Uterus (tissue), 2 donors: ENCODE data around the gene ARID1B.

ENCODE experiments used
- CTCF ChIP-seq, 4 experiments: fragments of 200-600 bp in 2 of 4; fragments of 450-650 bp in 2 of 4; sonication (generic) in 2 of 4; IDR thresholded peaks; one replicate each; pipeline ENCODE4 v1.5.1; 2016 to 2019; ENCODE audit warnings: antibody characterized with exemption in 4 of 4, mild to moderate bottlenecking in 2 of 4, moderate library complexity in 1 of 4
- POLR2A ChIP-seq, 2 donors: fragments of 450-650 bp; IDR thresholded peaks; one replicate each; pipeline ENCODE4 v1.6.1; 2016; ENCODE audit warnings: antibody characterized with exemption in 2 of 2, mild to moderate bottlenecking in 1 of 2, moderate library complexity in 1 of 2

DNA sequence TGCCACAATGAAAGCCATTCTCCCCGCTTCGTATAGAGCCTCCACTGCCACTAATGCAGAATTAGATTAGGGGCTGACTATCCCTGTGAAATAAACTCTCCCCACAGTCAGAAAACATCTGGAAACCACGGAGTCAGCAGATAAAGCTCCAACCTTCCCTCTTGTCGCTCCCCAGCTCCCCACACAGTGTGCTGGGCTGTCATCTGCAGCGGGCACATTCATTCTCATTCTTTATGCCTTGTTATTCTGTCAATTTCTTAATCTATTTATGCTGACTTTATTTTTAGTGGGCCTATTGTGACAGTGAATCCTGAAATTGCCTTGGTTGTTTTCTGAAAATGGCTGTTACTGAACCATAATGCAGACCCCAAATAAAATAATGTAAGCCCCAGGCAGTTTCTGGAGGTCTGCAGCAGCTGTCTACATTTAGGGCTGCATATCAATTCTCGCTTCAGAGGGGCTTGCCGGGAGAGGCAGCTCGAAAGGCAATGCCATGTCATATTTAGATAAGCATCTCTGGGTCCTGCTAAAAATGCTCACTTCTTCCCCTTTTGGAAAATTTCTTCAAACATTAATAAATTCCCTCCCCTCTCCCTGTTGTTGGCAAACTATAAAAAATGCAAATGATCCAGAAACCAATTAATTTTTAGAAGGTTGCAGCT lies 474.5 kb downstream of the ARID1B start:
- TF ChIP-seq CTCF (IDR thresholded peaks at IDR 0.05), result no peak
- no peak for TF ChIP-seq POLR2A (IDR thresholded peaks at IDR 0.05)
